OCI-LY3 (cell line): Measurements from ENCODE around the gene AGAP2.
A peak's percentile ranks its signal among the peaks of the same experiment; 100 is the strongest.

Experiments used
- H2AFZ ChIP-seq: fragments of 200-600, 300-600 bp; shearing (Covaris generic); 2 replicates; pipeline ENCODE4 v1.6.0; 2014; ENCODE audit warnings: antibody characterized with exemption, low read depth, low read length
- H3K27ac ChIP-seq: fragments of 200-600, 300-600 bp; sonication (generic); 2 replicates; pipeline ENCODE4 v1.5.1; 2014; ENCODE audit warnings: mild to moderate bottlenecking, low read length, moderate library complexity, mixed read lengths
- H3K27me3 ChIP-seq: fragments of 200-600, 300-600 bp; sonication (generic); 2 replicates; pipeline ENCODE4 v1.6.1; 2014; ENCODE audit warnings: low read depth, low read length, mixed read lengths
- H3K36me3 ChIP-seq: fragments of 200-600, 300-600 bp; sonication (generic); replicated peaks from 2 replicates; pipeline ENCODE3; 2014; ENCODE audit warnings: low read depth, low read length, mixed read lengths
- H3K4me1 ChIP-seq: fragments of 300-600, 200-600 bp; sonication (generic); 2 replicates; pipeline ENCODE4 v1.6.1; 2014; ENCODE audit warnings: low read length, mixed read lengths
- H3K4me2 ChIP-seq: fragments of 200-600, 300-600 bp; sonication (generic); 2 replicates; pipeline ENCODE4 v1.6.1; 2014; ENCODE audit warnings: low read length, mixed read lengths
- H3K4me3 ChIP-seq: fragments of 300-600, 200-600 bp; sonication (generic); 2 replicates; pipeline ENCODE4 v1.5.1; 2014; ENCODE audit warnings: antibody characterized with exemption, mild to moderate bottlenecking, low read length, moderate library complexity
- H3K79me2 ChIP-seq: fragments of 300-600, 200-600 bp; shearing (Covaris generic); 2 replicates; pipeline ENCODE4 v1.6.1; 2014; ENCODE audit warnings: mild to moderate bottlenecking, low read length, mixed read lengths
- H3K9ac ChIP-seq: fragments of 300-600, 200-600 bp; shearing (Covaris generic); 2 replicates; pipeline ENCODE4 v1.6.0; 2014; ENCODE audit warnings: mild to moderate bottlenecking, low read length, moderate library complexity
- H3K9me3 ChIP-seq: fragments of 200-600, 300-600 bp; shearing (Covaris generic); 2 replicates; pipeline ENCODE4 v1.6.1; 2014; ENCODE audit warnings: low read length, mixed read lengths; ENCODE audit not compliant: insufficient read depth
- H4K20me1 ChIP-seq: fragments of 200-600, 300-600 bp; sonication (generic); 2 replicates; pipeline ENCODE4 v1.6.1; 2016; ENCODE audit warnings: low read length, mixed read lengths; ENCODE audit not compliant: insufficient read depth
- CTCF ChIP-seq: fragments of 200-600, 300-600 bp; sonication (generic); IDR thresholded peaks from 2 replicates; pipeline ENCODE4 v1.5.1; 2014; ENCODE audit warnings: antibody characterized with exemption, low read length, low read depth
- EZH2phosphoT487 ChIP-seq: fragments of 200-600 bp; shearing (Covaris generic); IDR thresholded peaks from 2 replicates; pipeline ENCODE4 v1.6.1; 2018; ENCODE audit warnings: antibody characterized with exemption, mixed run types, low read depth

Gene AGAP2

GRCh38 chr12:57771873-57772428 is 33.4 kb upstream of the AGAP2 start, which contains the start of gene METTL1:
Gene METTL1, minus strand, starts transcription at chr12:57772105. Its CDS starts 22 bp downstream, at chr12:57772083.
- no peaks in the 10 kb centered on the region for H3K27me3 ChIP-seq
- peaks cover 23% of the 10 kb centered on the region for H3K36me3 ChIP-seq
- peak within 1 kb of the TSS; percentile 78 for H3K4me3 ChIP-seq
- H3K4me1 ChIP-seq = peaks cover 9% of the 10 kb centered on the region
- TF ChIP-seq CTCF = no peak
- TF ChIP-seq EZH2phosphoT487 = no peak
- H3K9me3 ChIP-seq = no peaks in the 10 kb centered on the region
- no peaks in the 10 kb centered on the region for H4K20me1 ChIP-seq
- H3K4me2 ChIP-seq = peak within 1 kb of the TSS; percentile 80
- H3K9ac ChIP-seq = peak within 1 kb of the TSS; percentile 77
- H3K79me2 ChIP-seq = peaks cover 12% of the 10 kb centered on the region
- H2AFZ ChIP-seq = peak within 1 kb of the TSS; percentile 79
- H3K27ac ChIP-seq = peak within 1 kb of the TSS; percentile 70

- H3K4me1 ChIP-seq = peaks cover 9% of the 10 kb centered on the region
These were observed 32.8 kb upstream of the AGAP2 start for GRCh38 chr12:57771236-57771872.

GRCh38 chr12:57770734-57771133 is 32.2 kb upstream of the AGAP2 start:
- Histone ChIP-seq H3K9me3 (no peaks in the 10 kb centered on the region), H3K4me3 (peak overlapping the region; percentile 78), H3K27me3 (no peaks in the 10 kb centered on the region), H3K4me2 (peak overlapping the region; percentile 80), H2AFZ (no peak overlapping the region), H3K79me2 (peaks cover 12% of the 10 kb centered on the region), H3K27ac (no peak overlapping the region), H3K4me1 (peaks cover 9% of the 10 kb centered on the region), H4K20me1 (no peaks in the 10 kb centered on the region), H3K9ac (peak overlapping the region; percentile 77; the same call in 1 of the 2 replicates), H3K36me3 (peaks cover 29% of the 10 kb centered on the region)
- TF ChIP-seq CTCF (no peak), EZH2phosphoT487 (no peak)

More at GRCh38 chr12:57771236-57771872, 32.8 kb upstream of the AGAP2 start:
- H2AFZ ChIP-seq = 0 out of 2 replicates have a peak overlapping the region, but pooled peaks have one; percentile 44
- H3K79me2 ChIP-seq = peaks cover 12% of the 10 kb centered on the region
- peak overlapping the region; percentile 80 for H3K4me2 ChIP-seq
- H3K27ac ChIP-seq = peak overlapping the region; percentile 70
- H3K27me3 ChIP-seq = no peaks in the 10 kb centered on the region
- peak overlapping the region; percentile 77 for H3K9ac ChIP-seq
- H3K9me3 ChIP-seq = no peaks in the 10 kb centered on the region
- no peaks in the 10 kb centered on the region for H4K20me1 ChIP-seq
- peaks cover 29% of the 10 kb centered on the region for H3K36me3 ChIP-seq
- no peak for TF ChIP-seq CTCF
- TF ChIP-seq EZH2phosphoT487 = no peak
- peak overlapping the region; percentile 78 for H3K4me3 ChIP-seq

GRCh38 chr12:57769594-57769993 is 31.1 kb upstream of the AGAP2 start:
- Histone ChIP-seq H3K4me2 (no peak overlapping the region), H2AFZ (no peak overlapping the region), H3K4me1 (peaks cover 13% of the 10 kb centered on the region), H4K20me1 (no peaks in the 10 kb centered on the region), H3K27me3 (no peaks in the 10 kb centered on the region), H3K9ac (no peak overlapping the region), H3K79me2 (peaks cover 12% of the 10 kb centered on the region), H3K9me3 (no peaks in the 10 kb centered on the region), H3K36me3 (peaks cover 29% of the 10 kb centered on the region), H3K4me3 (no peak overlapping the region), H3K27ac (no peak overlapping the region)
- TF ChIP-seq EZH2phosphoT487 (no peak), CTCF (no peak)
